CD4-positive, alpha-beta T cell (primary cell): Measurements from ENCODE around the gene ELMO1. TPM values are rescaled to one million over a fixed set of nuclear protein-coding genes. Genes with fewer than 3 reads are reported as not detected.

Experiments
- ATAC-seq: fragments of 200-7000 bp; cut with Tn5 transposase; one replicate; pipeline ENCODE4 v1.10.0; 2022; ENCODE audit warnings: mild to moderate bottlenecking; ENCODE audit not compliant: poor library complexity
- CTCF ChIA-PET: fragments of 350-600 bp; sonication (Branson Sonifier 250); formaldehyde crosslinking; loops from one replicate; lab custom pipeline; 2021; ENCODE audit warnings: antibody characterized with exemption, inconsistent platforms; lab: Charles Lee
- POLR2A ChIA-PET: fragments of 350-600 bp; sonication (Branson Sonifier 250); formaldehyde crosslinking; loops from one replicate; lab custom pipeline; 2021; ENCODE audit warnings: antibody characterized with exemption, inconsistent platforms; lab: Charles Lee
- DNase-seq, 14 experiments: peaks; one replicate each; pipeline ENCODE4 v3.0.0-alpha.2; 2013 to 2020; ENCODE audit warnings: mixed read lengths in 2 of 14
- H3K27ac ChIP-seq, 2 donors: one replicate each; pipeline versions ENCODE4 v1.5.1 to v1.7.0; 2013; ENCODE audit warnings: low read length in 2 of 2, low read depth in 1 of 2, mild to moderate bottlenecking in 1 of 2
- H3K27me3 ChIP-seq, 2 experiments: 1 replicate in 1 of 2; 2 replicates in 1 of 2; pipeline versions ENCODE4 v1.6.1 to v1.7.0; 2013; ENCODE audit warnings: low read length in 2 of 2, control low read depth in 1 of 2, mild to moderate bottlenecking in 1 of 2, moderate library complexity in 1 of 2; ENCODE audit not compliant: insufficient read depth in 2 of 2, control insufficient read depth in 1 of 2
- H3K36me3 ChIP-seq: one replicate; pipeline ENCODE4 v1.6.1; 2013; ENCODE audit warnings: low read length, control low read depth; ENCODE audit not compliant: insufficient read depth
- H3K4me1 ChIP-seq: one replicate; pipeline ENCODE4 v1.6.1; 2013; ENCODE audit warnings: low read length, control low read depth; ENCODE audit not compliant: insufficient read depth
- H3K4me3 ChIP-seq: one replicate; pipeline ENCODE4 v1.5.1; 2013; ENCODE audit warnings: mild to moderate bottlenecking, low read length, moderate library complexity
- H3K9me3 ChIP-seq, 2 experiments: 1 replicate in 1 of 2; 2 replicates in 1 of 2; pipeline versions ENCODE4 v1.6.1 to v1.7.0; 2013; ENCODE audit warnings: low read length in 2 of 2, mild to moderate bottlenecking in 2 of 2, control low read depth in 1 of 2, moderate library complexity in 1 of 2; ENCODE audit not compliant: control insufficient read depth in 1 of 2, insufficient read depth in 1 of 2
- H3K27ac Mint-ChIP-seq: one replicate; pipeline ENCODE4 v1.8.0; 2020; ENCODE audit warnings: mixed read lengths
- H3K27me3 Mint-ChIP-seq: one replicate; pipeline ENCODE4 v1.8.0; 2021; ENCODE audit warnings: mixed read lengths
- H3K36me3 Mint-ChIP-seq: one replicate; pipeline ENCODE4 v1.8.0; 2021; ENCODE audit warnings: low read depth, mixed read lengths
- H3K4me1 Mint-ChIP-seq: one replicate; pipeline ENCODE4 v1.8.0; 2021; ENCODE audit warnings: low read depth, mixed read lengths
- H3K4me3 Mint-ChIP-seq: one replicate; pipeline ENCODE4 v1.8.0; 2020; ENCODE audit warnings: mild to moderate bottlenecking, mixed read lengths
- H3K9me3 Mint-ChIP-seq: one replicate; pipeline ENCODE4 v1.8.0; 2020; ENCODE audit warnings: mixed read lengths
- intact Hi-C, 2 experiments: fragments of 100-400 bp; cut with DNase I in 1 of 2; cut with micrococcal nuclease in 1 of 2; formaldehyde crosslinking; loops; one replicate each; pipeline versions ENCODE4 v1.15.1 to v1.9.0; 2023 to 2025; cut with DNase I, micrococcal nuclease
- total RNA-seq, 174 experiments: library from RNA in 2 of 174; stranded (reverse) in 2 of 174; gene quantifications; one replicate each; pipeline ENCODE4 v1.2.3 and lab custom pipeline; 2021 to 2026
- TF ChIP-seq, protein P1 (sequence below): fragments of 200-600 bp; IDR thresholded peaks from one replicate; pipeline ENCODE4 v1.8.0; 2022; ENCODE audit warnings: antibody characterized with exemption, mild to moderate bottlenecking

Gene ELMO1
- total RNA-seq, 2 experiments from 2014 or later, result 117 to 120 TPM

DNA sequence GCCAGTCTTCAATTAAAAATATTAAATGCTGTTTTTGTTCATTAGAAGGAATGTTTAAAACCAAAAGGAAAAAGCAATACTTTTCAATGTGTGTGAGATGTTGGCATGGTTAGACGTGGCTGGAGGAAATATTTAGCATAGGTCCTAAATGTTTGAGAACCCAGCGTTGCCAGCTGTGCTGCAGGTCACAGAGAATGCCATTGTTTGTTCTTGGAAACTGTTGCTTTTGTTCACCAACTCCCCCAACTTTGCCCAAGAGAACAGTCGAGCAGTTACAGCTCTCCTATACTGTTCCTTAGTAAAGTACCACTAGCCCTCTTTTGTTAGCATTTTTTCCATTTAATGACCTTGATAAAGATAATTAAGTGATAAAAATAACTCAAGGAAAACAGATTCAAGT is 44.5 kb upstream of the ELMO1 start:
- no peak for DNase-seq
- TF ChIP-seq, protein P1, sequence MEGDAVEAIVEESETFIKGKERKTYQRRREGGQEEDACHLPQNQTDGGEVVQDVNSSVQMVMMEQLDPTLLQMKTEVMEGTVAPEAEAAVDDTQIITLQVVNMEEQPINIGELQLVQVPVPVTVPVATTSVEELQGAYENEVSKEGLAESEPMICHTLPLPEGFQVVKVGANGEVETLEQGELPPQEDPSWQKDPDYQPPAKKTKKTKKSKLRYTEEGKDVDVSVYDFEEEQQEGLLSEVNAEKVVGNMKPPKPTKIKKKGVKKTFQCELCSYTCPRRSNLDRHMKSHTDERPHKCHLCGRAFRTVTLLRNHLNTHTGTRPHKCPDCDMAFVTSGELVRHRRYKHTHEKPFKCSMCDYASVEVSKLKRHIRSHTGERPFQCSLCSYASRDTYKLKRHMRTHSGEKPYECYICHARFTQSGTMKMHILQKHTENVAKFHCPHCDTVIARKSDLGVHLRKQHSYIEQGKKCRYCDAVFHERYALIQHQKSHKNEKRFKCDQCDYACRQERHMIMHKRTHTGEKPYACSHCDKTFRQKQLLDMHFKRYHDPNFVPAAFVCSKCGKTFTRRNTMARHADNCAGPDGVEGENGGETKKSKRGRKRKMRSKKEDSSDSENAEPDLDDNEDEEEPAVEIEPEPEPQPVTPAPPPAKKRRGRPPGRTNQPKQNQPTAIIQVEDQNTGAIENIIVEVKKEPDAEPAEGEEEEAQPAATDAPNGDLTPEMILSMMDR, result no peak
- Histone ChIP-seq H3K4me3 (no peak overlapping the region), H3K9me3 (peaks cover 0 to 7% of the 10 kb centered on the region in 2 experiments), H3K36me3 (no peaks in the 10 kb centered on the region), H3K27ac (no peak overlapping the region), H3K4me1 (no peaks in the 10 kb centered on the region), H3K27me3 (no peaks in the 10 kb centered on the region)
- POLR2A ChIA-PET, result interaction anchor here (0.6 kb wide), 1 partner anchor 234 kb away, joined by 3 read pairs; no protein-coding TSS in a partner anchor
- Mint-ChIP-seq H3K27ac (no peak overlapping the region), H3K27me3 (no peaks in the 10 kb centered on the region), H3K4me3 (no peak overlapping the region), H3K36me3 (no peaks in the 10 kb centered on the region), H3K9me3 (no peaks in the 10 kb centered on the region), H3K4me1 (no peaks in the 10 kb centered on the region)
- CTCF ChIA-PET, result no interaction called here
- ATAC-seq, result no peak
- intact Hi-C loops, result loop anchor here in 1 of 2 experiments (5.0 kb wide), 2 partner anchors 141 to 206 kb away; no protein-coding TSS in a partner anchor

DNA sequence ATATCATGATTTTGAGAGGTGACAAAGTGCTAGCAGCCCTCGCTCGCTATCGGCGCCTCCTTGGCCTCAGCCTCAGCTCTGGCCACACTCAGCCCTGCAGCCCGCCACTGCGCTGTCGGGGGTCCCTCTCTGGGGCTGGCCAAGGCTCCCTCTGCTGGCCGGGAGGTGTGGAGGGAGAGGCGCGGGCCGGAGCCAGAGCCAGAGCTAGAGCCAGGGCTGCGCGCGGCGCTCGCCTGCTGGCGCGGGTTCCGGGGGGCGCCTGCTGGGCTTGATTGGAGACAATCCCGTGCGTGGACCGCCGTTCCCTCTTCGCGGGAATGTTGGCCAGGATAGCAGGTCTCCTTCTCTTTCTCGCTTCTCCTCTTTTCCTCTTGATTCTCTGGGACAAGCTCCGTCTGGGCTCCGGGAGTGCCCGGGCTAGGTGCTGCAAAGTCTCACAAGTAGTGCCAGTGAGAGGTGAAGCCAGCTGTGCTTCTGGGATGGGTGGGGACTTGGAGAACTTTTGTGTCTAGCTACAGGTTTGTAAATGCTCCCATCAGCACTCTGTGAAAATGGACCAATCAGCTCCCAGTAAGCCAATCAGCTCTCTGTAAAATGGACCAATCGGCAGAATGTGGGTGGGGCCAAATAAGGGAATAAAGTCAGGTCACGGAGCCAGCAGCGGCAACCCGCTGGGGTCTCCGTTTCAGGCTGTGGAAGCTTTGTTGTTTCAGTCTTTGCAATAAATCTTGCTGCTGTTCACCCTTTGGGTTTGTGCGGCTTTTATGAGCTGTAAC is 43.4 kb upstream of the ELMO1 start:
- Mint-ChIP-seq H3K4me1 (no peaks in the 10 kb centered on the region), H3K27me3 (no peaks in the 10 kb centered on the region), H3K27ac (no peak overlapping the region), H3K4me3 (no peak overlapping the region), H3K36me3 (no peaks in the 10 kb centered on the region), H3K9me3 (no peaks in the 10 kb centered on the region)
- Histone ChIP-seq H3K27ac (no peak overlapping the region), H3K36me3 (no peaks in the 10 kb centered on the region), H3K4me1 (no peaks in the 10 kb centered on the region), H3K4me3 (no peak overlapping the region), H3K27me3 (no peaks in the 10 kb centered on the region), H3K9me3 (peaks cover 0 to 13% of the 10 kb centered on the region in 2 experiments)
- intact Hi-C loops, result loop anchor here in 1 of 2 experiments (5.0 kb wide), 2 partner anchors 140 to 205 kb away; no protein-coding TSS in a partner anchor
- ATAC-seq (no peak), DNase-seq (no peak)
- CTCF ChIA-PET, result no interaction called here
- TF ChIP-seq, protein P1, result no peak
- POLR2A ChIA-PET, result no interaction called here

DNA sequence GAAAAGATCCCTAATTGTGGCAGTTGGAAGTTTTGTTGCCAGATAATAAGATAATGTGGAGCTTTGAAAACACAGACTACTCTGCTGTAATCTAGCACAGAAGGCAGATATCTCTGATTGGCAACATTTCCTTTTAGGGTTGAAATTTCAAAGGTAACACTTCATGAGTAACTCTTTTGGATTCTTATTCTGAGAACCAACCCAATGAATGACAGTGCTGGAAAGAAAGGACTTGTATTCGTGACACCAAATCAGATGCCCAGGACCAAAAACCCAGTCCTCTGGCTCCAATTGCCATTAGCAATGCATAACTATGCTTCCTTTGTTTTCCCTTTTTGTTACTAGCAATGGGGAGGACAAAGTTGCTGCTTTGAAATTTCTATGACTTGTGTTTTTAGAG is 41.0 kb upstream of the ELMO1 start:
- H3K4me1 ChIP-seq, result no peaks in the 10 kb centered on the region
- Mint-ChIP-seq H3K4me3 (no peak overlapping the region), H3K4me1 (no peaks in the 10 kb centered on the region), H3K27ac (no peak overlapping the region), H3K36me3 (no peaks in the 10 kb centered on the region), H3K9me3 (no peaks in the 10 kb centered on the region), H3K27me3 (no peaks in the 10 kb centered on the region)
- H3K9me3 ChIP-seq, result peaks cover 0 to 13% of the 10 kb centered on the region in 2 experiments
- TF ChIP-seq, protein P1, result no peak
- ATAC-seq, result no peak
- ChIA-PET CTCF (no interaction called here), POLR2A (no interaction called here)
- H3K4me3 ChIP-seq, result no peak overlapping the region
- H3K27ac ChIP-seq, result no peak overlapping the region
- DNase-seq, result no peak
- intact Hi-C loops, result loop anchor here in 1 of 2 experiments (5.0 kb wide), 2 partner anchors 137 to 202 kb away; no protein-coding TSS in a partner anchor
- H3K36me3 ChIP-seq, result no peaks in the 10 kb centered on the region
- H3K27me3 ChIP-seq, result no peaks in the 10 kb centered on the region
